ENCODE results near the gene GGT6.

DNA sequence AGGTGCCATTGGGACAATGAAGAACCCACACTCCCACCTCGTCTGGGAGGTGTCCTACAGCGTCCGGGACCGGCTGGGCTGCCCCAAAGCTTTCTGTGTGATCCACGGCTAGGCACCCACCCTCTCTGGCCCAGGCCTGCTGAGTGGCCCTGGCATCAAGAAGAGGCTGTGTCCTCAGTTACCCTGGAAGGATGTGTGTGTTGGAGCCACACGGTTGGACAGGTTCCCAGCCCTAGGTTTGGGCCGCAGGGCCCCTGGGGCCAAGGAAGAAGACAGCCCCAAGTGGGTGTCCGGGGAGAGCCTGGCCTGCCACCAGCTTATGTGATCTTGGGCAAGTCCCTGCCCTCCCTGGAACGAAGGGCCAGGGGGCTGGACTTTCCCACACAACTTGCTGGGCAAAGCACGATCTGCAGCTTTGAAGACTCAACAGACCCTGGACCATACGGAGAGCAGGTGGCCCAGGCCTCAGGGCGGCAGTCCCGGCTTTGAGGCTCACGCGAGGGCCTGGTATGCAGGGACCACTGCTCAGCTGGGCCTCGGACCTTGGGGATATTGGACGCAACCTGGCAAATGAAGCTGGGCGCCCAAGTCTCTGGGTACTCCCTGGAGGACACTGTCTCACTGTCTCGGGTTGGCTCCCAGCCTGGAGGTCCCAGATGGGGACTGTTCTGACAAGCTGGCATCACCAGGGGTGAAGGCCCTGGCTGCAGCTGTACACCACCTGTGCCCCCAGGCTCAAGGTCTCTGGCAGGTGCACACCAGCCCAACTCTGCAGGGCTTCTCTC, 22.7 kb downstream of the GGT6 start:
- no peak for TF ChIP-seq CEBPB (IDR thresholded peaks at IDR 0.05; ENCODE audit: borderline replicate concordance, low read depth, low read length)
- TF ChIP-seq, protein P1, sequence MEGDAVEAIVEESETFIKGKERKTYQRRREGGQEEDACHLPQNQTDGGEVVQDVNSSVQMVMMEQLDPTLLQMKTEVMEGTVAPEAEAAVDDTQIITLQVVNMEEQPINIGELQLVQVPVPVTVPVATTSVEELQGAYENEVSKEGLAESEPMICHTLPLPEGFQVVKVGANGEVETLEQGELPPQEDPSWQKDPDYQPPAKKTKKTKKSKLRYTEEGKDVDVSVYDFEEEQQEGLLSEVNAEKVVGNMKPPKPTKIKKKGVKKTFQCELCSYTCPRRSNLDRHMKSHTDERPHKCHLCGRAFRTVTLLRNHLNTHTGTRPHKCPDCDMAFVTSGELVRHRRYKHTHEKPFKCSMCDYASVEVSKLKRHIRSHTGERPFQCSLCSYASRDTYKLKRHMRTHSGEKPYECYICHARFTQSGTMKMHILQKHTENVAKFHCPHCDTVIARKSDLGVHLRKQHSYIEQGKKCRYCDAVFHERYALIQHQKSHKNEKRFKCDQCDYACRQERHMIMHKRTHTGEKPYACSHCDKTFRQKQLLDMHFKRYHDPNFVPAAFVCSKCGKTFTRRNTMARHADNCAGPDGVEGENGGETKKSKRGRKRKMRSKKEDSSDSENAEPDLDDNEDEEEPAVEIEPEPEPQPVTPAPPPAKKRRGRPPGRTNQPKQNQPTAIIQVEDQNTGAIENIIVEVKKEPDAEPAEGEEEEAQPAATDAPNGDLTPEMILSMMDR (CRISPR knock-in tag; IDR thresholded peaks at IDR 0.05) = no peak
- TF ChIP-seq, protein P2, sequence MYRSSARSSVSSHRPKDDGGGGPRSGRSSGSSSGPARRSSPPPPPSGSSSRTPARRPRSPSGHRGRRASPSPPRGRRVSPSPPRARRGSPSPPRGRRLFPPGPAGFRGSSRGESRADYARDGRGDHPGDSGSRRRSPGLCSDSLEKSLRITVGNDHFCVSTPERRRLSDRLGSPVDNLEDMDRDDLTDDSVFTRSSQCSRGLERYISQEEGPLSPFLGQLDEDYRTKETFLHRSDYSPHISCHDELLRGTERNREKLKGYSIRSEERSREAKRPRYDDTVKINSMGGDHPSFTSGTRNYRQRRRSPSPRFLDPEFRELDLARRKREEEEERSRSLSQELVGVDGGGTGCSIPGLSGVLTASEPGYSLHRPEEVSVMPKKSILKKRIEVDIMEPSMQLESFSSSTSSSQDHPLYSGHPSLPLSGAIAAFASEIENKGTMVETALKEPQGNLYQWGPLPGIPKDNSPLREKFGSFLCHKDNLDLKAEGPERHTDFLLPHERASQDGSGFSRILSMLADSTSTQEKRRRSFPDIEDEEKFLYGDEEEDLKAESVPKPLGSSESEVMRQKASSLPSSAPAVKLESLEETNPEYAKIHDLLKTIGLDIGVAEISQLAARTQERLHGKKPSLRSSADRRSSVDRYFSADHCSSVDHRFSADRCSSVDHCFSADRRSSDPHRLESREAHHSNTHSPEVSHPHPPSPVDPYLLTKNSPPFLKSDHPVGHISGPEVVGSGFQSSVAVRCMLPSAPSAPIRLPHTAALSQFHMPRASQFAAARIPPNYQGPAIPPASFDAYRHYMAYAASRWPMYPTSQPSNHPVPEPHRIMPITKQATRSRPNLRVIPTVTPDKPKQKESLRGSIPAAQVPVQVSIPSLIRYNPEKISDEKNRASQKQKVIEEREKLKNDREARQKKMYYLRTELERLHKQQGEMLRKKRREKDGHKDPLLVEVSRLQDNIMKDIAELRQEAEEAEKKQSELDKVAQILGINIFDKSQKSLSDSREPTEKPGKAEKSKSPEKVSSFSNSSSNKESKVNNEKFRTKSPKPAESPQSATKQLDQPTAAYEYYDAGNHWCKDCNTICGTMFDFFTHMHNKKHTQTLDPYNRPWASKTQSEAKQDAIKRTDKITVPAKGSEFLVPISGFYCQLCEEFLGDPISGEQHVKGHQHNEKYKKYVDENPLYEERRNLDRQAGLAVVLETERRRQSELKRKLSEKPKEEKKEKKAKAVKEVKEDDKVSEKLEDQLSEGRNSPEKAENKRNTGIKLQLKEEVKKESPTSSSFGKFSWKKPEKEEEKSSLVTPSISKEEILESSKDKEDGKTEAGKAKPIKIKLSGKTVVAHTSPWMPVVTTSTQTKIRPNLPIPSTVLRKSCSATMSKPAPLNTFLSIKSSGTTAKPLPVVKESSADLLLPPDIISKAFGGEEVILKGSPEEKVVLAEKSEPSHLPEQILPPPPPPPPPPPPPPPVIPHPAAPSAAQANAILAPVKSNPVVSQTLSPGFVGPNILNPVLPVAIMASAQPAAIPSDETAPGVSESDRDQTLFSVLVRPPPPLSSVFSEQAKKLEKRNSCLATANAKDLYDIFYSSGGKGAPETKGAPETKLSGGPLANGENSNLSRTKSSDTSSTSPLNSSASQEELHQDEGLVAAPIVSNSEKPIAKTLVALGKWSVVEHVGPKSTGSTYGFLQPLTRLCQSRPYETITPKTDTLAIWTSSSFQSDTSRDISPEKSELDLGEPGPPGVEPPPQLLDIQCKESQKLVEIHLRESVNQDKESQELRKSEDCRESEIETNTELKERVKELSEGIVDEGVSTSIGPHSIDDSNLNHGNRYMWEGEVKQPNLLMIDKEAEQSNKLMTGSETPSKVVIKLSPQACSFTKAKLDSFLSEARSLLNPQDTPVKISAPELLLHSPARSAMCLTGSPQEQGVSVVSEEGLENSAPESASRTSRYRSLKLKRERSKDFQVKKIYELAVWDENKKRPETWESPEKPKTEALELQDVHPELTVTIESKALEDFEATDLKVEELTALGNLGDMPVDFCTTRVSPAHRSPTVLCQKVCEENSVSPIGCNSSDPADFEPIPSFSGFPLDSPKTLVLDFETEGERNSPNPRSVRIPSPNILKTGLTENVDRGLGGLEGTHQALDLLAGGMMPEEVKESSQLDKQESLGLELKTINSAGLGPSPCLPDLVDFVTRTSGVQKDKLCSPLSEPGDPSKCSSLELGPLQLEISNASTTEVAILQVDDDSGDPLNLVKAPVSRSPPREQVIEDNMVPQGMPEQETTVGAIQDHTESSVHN (CRISPR knock-in tag; IDR thresholded peaks at IDR 0.05) = no peak
- no peak for TF ChIP-seq ZSCAN20 (CRISPR knock-in tag; IDR thresholded peaks at IDR 0.05; ENCODE audit: borderline replicate concordance)
- TF ChIP-seq TARDBP (CRISPR knock-in tag; IDR thresholded peaks at IDR 0.05) = no peak
- TF ChIP-seq MAFF (IDR thresholded peaks at IDR 0.05; ENCODE audit: low read depth, low read length) = no peak
